HCT116 (cell line): ENCODE data around the gene ACSS2. TPM values are rescaled to one million over a fixed set of nuclear protein-coding genes. Genes with fewer than 3 reads are reported as not detected.

Experiments
- ATAC-seq: fragments of 200-7000 bp; cut with Tn5 transposase; 2 replicates; pipeline ENCODE4 v1.9.1; 2020; ENCODE audit warnings: mild to moderate bottlenecking, moderate library complexity
- BruUV-seq: library from RNA; stranded (reverse); fragments of 400-500 nt; replicated peaks from 2 replicates; lab custom pipeline; 2021; lab: Mats Ljungman, UMichigan
- CTCF ChIA-PET: fragments of 300-600 bp; sonication (Branson Sonifier 250); formaldehyde crosslinking; loops from one replicate; lab custom pipeline; 2021; ENCODE audit warnings: antibody characterized with exemption; lab: Charles Lee
- POLR2A ChIA-PET: fragments of 300-600, 350-600 bp; sonication (Branson Sonifier 250); formaldehyde crosslinking; loops from one replicate; lab custom pipeline; 2021; ENCODE audit warnings: antibody characterized with exemption; lab: Charles Lee
- RAD21 ChIA-PET, 2 experiments: fragments of 300-600 bp; sonication (Branson Sonifier 250); formaldehyde crosslinking; loops; one replicate each; lab custom pipeline; 2023; ENCODE audit warnings: low total read pairs in 2 of 2; ENCODE audit not compliant: uncharacterized antibody in 2 of 2, unreplicated experiment in 2 of 2, low non-redundant PET in 1 of 2; lab: Charles Lee
- DNase-seq: peaks from one replicate; pipeline ENCODE4 v3.0.0-alpha.2; 2010; ENCODE audit warnings: low read depth, low spot score
- H2AFZ ChIP-seq: fragments of 200-600 bp; shearing (Covaris generic), sonication (generic); 2 replicates; pipeline ENCODE4 v1.6.1; 2017; ENCODE audit warnings: low read depth, mixed run types, mixed read lengths, antibody characterized with exemption, low read length; ENCODE audit not compliant: poor library complexity, severe bottlenecking
- H3K27ac ChIP-seq: 2 replicates; pipeline ENCODE4 v1.5.1; 2012; ENCODE audit warnings: low read depth, low read length
- H3K27me3 ChIP-seq: fragments of 200-600 bp; sonication (generic); 2 replicates; pipeline ENCODE4 v1.6.1; 2016; ENCODE audit warnings: mixed run types, low read length, mixed read lengths; ENCODE audit not compliant: insufficient read depth
- H3K36me3 ChIP-seq, 2 experiments: fragments of 200-500 bp in 1 of 2; fragments of 200-600 bp in 1 of 2; sonication (Bioruptor generic) in 1 of 2; sonication (generic) in 1 of 2; 2 replicates each; pipeline versions ENCODE4 v1.5.1 to v1.6.1; 2014 to 2016; ENCODE audit warnings: low read length in 2 of 2, inconsistent platforms in 1 of 2, mixed read lengths in 1 of 2, mixed run types in 1 of 2; ENCODE audit not compliant: insufficient read depth in 2 of 2, control insufficient read depth in 1 of 2
- H3K4me1 ChIP-seq, 2 experiments: fragments of 200-600 bp in 1 of 2; sonication (generic) in 1 of 2; 2 replicates each; pipeline versions ENCODE4 v1.5.1 to v1.6.1; 2012 to 2017; ENCODE audit warnings: low read length in 2 of 2, inconsistent platforms in 1 of 2, mild to moderate bottlenecking in 1 of 2, mixed read lengths in 1 of 2, mixed run types in 1 of 2, moderate library complexity in 1 of 2; ENCODE audit not compliant: insufficient read depth in 2 of 2, control insufficient read depth in 1 of 2
- H3K4me2 ChIP-seq: fragments of 200-600 bp; sonication (generic); 2 replicates; pipeline ENCODE4 v1.6.1; 2017; ENCODE audit warnings: mixed run types, low read length, mixed read lengths
- H3K4me3 ChIP-seq, 2 experiments: fragments of 200-600 bp in 1 of 2; sonication (generic) in 1 of 2; replicated peaks in 1 of 2; 2 replicates each; pipeline ENCODE4 v1.5.1; 2011 to 2016; ENCODE audit warnings: low read length in 2 of 2, control low read depth in 1 of 2, low read depth in 1 of 2, mild to moderate bottlenecking in 1 of 2, mixed read lengths in 1 of 2, mixed run types in 1 of 2
- H3K79me2 ChIP-seq: fragments of 200-600 bp; sonication (generic); 2 replicates; pipeline ENCODE4 v1.6.1; 2017; ENCODE audit warnings: mild to moderate bottlenecking, mixed run types, low read length, moderate library complexity, mixed read lengths; ENCODE audit not compliant: insufficient read depth
- H3K9ac ChIP-seq: fragments of 200-600 bp; sonication (generic); 2 replicates; pipeline ENCODE4 v1.6.1; 2016; ENCODE audit warnings: low read length, mixed read lengths
- H3K9me2 ChIP-seq: fragments of 200-600 bp; sonication (generic), shearing (Covaris generic); 2 replicates; pipeline ENCODE4 v1.6.1; 2017; ENCODE audit warnings: mixed run types, mild to moderate bottlenecking, moderate library complexity; ENCODE audit not compliant: insufficient read depth
- H3K9me3 ChIP-seq, 2 experiments: fragments of 200-500 bp in 1 of 2; fragments of 200-600 bp in 1 of 2; sonication (Bioruptor generic) in 1 of 2; sonication (generic) in 1 of 2; 2 replicates each; pipeline ENCODE4 v1.6.1; 2014 to 2017; ENCODE audit warnings: low read length in 2 of 2, mixed read lengths in 2 of 2, inconsistent platforms in 1 of 2, low read depth in 1 of 2, mild to moderate bottlenecking in 1 of 2, mixed run types in 1 of 2, moderate library complexity in 1 of 2; ENCODE audit not compliant: control insufficient read depth in 1 of 2, insufficient read depth in 1 of 2
- H4K20me1 ChIP-seq: fragments of 200-600 bp; sonication (generic), shearing (Covaris generic); 2 replicates; pipeline ENCODE4 v1.6.1; 2017; ENCODE audit warnings: mixed run types, mild to moderate bottlenecking, moderate library complexity; ENCODE audit not compliant: insufficient read depth
- CBX3 ChIP-seq: IDR thresholded peaks from 2 replicates; pipeline ENCODE4 v1.6.1; 2012; ENCODE audit warnings: low read depth
- CEBPB ChIP-seq: IDR thresholded peaks from 2 replicates; pipeline ENCODE4 v1.6.1; 2012; ENCODE audit warnings: low read depth
- EGR1 ChIP-seq: IDR thresholded peaks from 2 replicates; pipeline ENCODE4 v1.6.1; 2012; ENCODE audit warnings: low read depth
- EZH2 ChIP-seq: fragments of 200-600 bp; sonication (generic); IDR thresholded peaks from 2 replicates; pipeline ENCODE4 v1.6.1; 2017; ENCODE audit warnings: antibody characterized with exemption, mixed run types
- EZH2phosphoT487 ChIP-seq: fragments of 200-600 bp; IDR thresholded peaks from 2 replicates; pipeline ENCODE4 v1.6.1; 2018; ENCODE audit warnings: antibody characterized with exemption, borderline replicate concordance
- FOSL1 ChIP-seq: IDR thresholded peaks from 2 replicates; pipeline ENCODE4 v1.6.1; 2012; ENCODE audit warnings: low read depth
- JUND ChIP-seq: IDR thresholded peaks from 2 replicates; pipeline ENCODE4 v1.6.1; 2012
- MAX ChIP-seq: IDR thresholded peaks from 2 replicates; pipeline ENCODE4 v1.6.1; 2012
- POLR2A ChIP-seq: IDR thresholded peaks from 2 replicates; pipeline ENCODE4 v1.7.0; 2011; ENCODE audit warnings: borderline replicate concordance; ENCODE audit not compliant: insufficient read depth, insufficient read length; ENCODE audit errors: extremely low read depth
- SP1 ChIP-seq: IDR thresholded peaks from 2 replicates; pipeline ENCODE4 v1.6.1; 2012; ENCODE audit warnings: low read depth
- TCF7L2 ChIP-seq: IDR thresholded peaks from 2 replicates; pipeline ENCODE4 v1.7.0; 2011; ENCODE audit warnings: borderline replicate concordance, inconsistent platforms; ENCODE audit not compliant: insufficient read depth, insufficient read length; ENCODE audit errors: extremely low read depth
- YY1 ChIP-seq: IDR thresholded peaks from 2 replicates; pipeline ENCODE4 v1.6.1; 2011; ENCODE audit warnings: low read length, low read depth, moderate library complexity, mild to moderate bottlenecking; ENCODE audit not compliant: insufficient replicate concordance; ENCODE audit errors: extremely low read depth
- ZBTB33 ChIP-seq: IDR thresholded peaks from 2 replicates; pipeline ENCODE4 v1.6.1; 2011; ENCODE audit warnings: mild to moderate bottlenecking, low read length, moderate library complexity; ENCODE audit not compliant: insufficient replicate concordance; ENCODE audit errors: extremely low read depth
- intact Hi-C: fragments of 100-400 bp; cut with micrococcal nuclease; formaldehyde crosslinking; loops from 2 replicates; pipeline ENCODE4 v1.10.0; 2022
- total RNA-seq: library from RNA; stranded (reverse); gene quantifications from one replicate; pipeline ENCODE4 v1.2.1, GENCODE V29; 2021; ENCODE audit not compliant: unreplicated experiment
- TF ChIP-seq, protein P1 (sequence below): IDR thresholded peaks from 2 replicates; pipeline ENCODE4 v1.6.1; 2012; ENCODE audit warnings: low read depth

Gene ACSS2
- total RNA-seq, 1 experiment from 2014 or later = 71.7 TPM

- Histone ChIP-seq H3K9ac (no peak overlapping the region), H3K4me3 (no peak overlapping the region), H3K36me3 (peaks cover 26 to 58% of the 10 kb centered on the region in 2 experiments), H3K4me2 (no peak overlapping the region), H3K9me2 (no peaks in the 10 kb centered on the region), H3K27me3 (no peaks in the 10 kb centered on the region), H3K79me2 (no peaks in the 10 kb centered on the region), H3K4me1 (no peaks in the 10 kb centered on the region), H4K20me1 (no peaks in the 10 kb centered on the region), H3K9me3 (no peaks in the 10 kb centered on the region), H2AFZ (no peak overlapping the region), H3K27ac (no peak overlapping the region)
- intact Hi-C loops = no loop called here
- ChIA-PET RAD21 (no interaction called here), POLR2A (interaction anchor here (1.3 kb wide), 1 partner anchor 11 kb away, joined by 3 read pairs; no protein-coding TSS in a partner anchor), CTCF (no interaction called here)
- DNase-seq (no peak), ATAC-seq (no peak)
- TF ChIP-seq EZH2 = no peak
- TF ChIP-seq FOSL1 = no peak
- TF ChIP-seq TCF7L2 = no peak
- TF ChIP-seq CEBPB = no peak
- TF ChIP-seq CBX3 = no peak
- TF ChIP-seq MAX = no peak
- TF ChIP-seq EZH2phosphoT487 = no peak
- TF ChIP-seq, protein P1, sequence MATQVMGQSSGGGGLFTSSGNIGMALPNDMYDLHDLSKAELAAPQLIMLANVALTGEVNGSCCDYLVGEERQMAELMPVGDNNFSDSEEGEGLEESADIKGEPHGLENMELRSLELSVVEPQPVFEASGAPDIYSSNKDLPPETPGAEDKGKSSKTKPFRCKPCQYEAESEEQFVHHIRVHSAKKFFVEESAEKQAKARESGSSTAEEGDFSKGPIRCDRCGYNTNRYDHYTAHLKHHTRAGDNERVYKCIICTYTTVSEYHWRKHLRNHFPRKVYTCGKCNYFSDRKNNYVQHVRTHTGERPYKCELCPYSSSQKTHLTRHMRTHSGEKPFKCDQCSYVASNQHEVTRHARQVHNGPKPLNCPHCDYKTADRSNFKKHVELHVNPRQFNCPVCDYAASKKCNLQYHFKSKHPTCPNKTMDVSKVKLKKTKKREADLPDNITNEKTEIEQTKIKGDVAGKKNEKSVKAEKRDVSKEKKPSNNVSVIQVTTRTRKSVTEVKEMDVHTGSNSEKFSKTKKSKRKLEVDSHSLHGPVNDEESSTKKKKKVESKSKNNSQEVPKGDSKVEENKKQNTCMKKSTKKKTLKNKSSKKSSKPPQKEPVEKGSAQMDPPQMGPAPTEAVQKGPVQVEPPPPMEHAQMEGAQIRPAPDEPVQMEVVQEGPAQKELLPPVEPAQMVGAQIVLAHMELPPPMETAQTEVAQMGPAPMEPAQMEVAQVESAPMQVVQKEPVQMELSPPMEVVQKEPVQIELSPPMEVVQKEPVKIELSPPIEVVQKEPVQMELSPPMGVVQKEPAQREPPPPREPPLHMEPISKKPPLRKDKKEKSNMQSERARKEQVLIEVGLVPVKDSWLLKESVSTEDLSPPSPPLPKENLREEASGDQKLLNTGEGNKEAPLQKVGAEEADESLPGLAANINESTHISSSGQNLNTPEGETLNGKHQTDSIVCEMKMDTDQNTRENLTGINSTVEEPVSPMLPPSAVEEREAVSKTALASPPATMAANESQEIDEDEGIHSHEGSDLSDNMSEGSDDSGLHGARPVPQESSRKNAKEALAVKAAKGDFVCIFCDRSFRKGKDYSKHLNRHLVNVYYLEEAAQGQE = no peak
- TF ChIP-seq ZBTB33 = no peak
- TF ChIP-seq EGR1 = no peak
- TF ChIP-seq SP1 = no peak
- TF ChIP-seq YY1 = no peak
- no peak for TF ChIP-seq JUND
- TF ChIP-seq POLR2A = no peak
- BruUV-seq = no TSS peak
These were observed 69.1 kb downstream of the ACSS2 start for GRCh38 chr20:34945315-34946077.
